Activated naive CD8-positive, alpha-beta T cell treated with anti-CD3 and anti-CD28 coated beads for 36 hours (primary cell): ENCODE results near the gene PRSS22. TPM values are rescaled to one million over a fixed set of nuclear protein-coding genes. Genes with fewer than 3 reads are reported as not detected.
"Not testable (repeated sequence)": the region's sequence is repeated elsewhere in the genome, so short reads cannot be mapped to it uniquely, and the experiment has no call there.

Source experiments
- DNase-seq: peaks from one replicate; pipeline ENCODE4 v3.0.0; 2021
- H3K27ac Mint-ChIP-seq: one replicate; pipeline ENCODE4 v1.8.0; 2022; ENCODE audit warnings: mild to moderate bottlenecking, moderate library complexity, mixed read lengths
- H3K27me3 Mint-ChIP-seq: one replicate; pipeline ENCODE4 v1.8.0; 2022; ENCODE audit warnings: mild to moderate bottlenecking, mixed read lengths
- H3K36me3 Mint-ChIP-seq: one replicate; pipeline ENCODE4 v1.8.0; 2021; ENCODE audit warnings: mild to moderate bottlenecking, mixed read lengths
- H3K4me1 Mint-ChIP-seq: one replicate; pipeline ENCODE4 v1.8.0; 2021; ENCODE audit warnings: mixed read lengths
- H3K4me3 Mint-ChIP-seq: one replicate; pipeline ENCODE4 v1.8.0; 2022; ENCODE audit warnings: mild to moderate bottlenecking, moderate library complexity, mixed read lengths
- H3K9me3 Mint-ChIP-seq: one replicate; pipeline ENCODE4 v1.8.0; 2022; ENCODE audit warnings: mixed read lengths
- total RNA-seq, 2 experiments: library from RNA; stranded (reverse); gene quantifications; one replicate each; pipeline ENCODE4 v1.2.3, GENCODE V29; 2021

PRSS22 gene
- not detected for total RNA-seq

- peaks cover 12% of the 10 kb centered on the region for H3K9me3 Mint-ChIP-seq
- DNase-seq = no peak
- peaks cover 5% of the 10 kb centered on the region for H3K4me1 Mint-ChIP-seq
- H3K4me3 Mint-ChIP-seq = peak within 1 kb of the TSS; percentile 46
- H3K27ac Mint-ChIP-seq = no peak within 1 kb of the TSS
- H3K27me3 Mint-ChIP-seq = peaks cover 24% of the 10 kb centered on the region
- H3K36me3 Mint-ChIP-seq = peaks cover 2% of the 10 kb centered on the region
Measured at GRCh38 chr16:2857451-2858244, at the start of gene PRSS22. Gene PRSS22 (minus strand): TSS chr16:2858170. CDS start chr16:2858104, 66 bp downstream.

- not testable (repeated sequence) for H3K4me3 Mint-ChIP-seq, H3K27me3 Mint-ChIP-seq, H3K27ac Mint-ChIP-seq, H3K36me3 Mint-ChIP-seq, H3K9me3 Mint-ChIP-seq
- DNase-seq = peak; percentile 43
- peaks cover 22% of the 10 kb centered on the region for H3K4me1 Mint-ChIP-seq
Measured at GRCh38 chr16:2907084-2907753, 49.2 kb upstream of the PRSS22 start.

- peak overlapping the region; percentile 74 for H3K4me3 Mint-ChIP-seq
- no peak for DNase-seq
- H3K4me1 Mint-ChIP-seq = peaks cover 20% of the 10 kb centered on the region
- no peaks in the 10 kb centered on the region for H3K36me3 Mint-ChIP-seq
- no peaks in the 10 kb centered on the region for H3K27me3 Mint-ChIP-seq
- peak overlapping the region; percentile 69 for H3K27ac Mint-ChIP-seq
- H3K9me3 Mint-ChIP-seq = peaks cover 2% of the 10 kb centered on the region
Measured at GRCh38 chr16:2905988-2906387, 48.0 kb upstream of the PRSS22 start.

- no peaks in the 10 kb centered on the region for H3K36me3 Mint-ChIP-seq
- H3K27me3 Mint-ChIP-seq = no peaks in the 10 kb centered on the region
- peak; percentile 98 for DNase-seq
- peaks cover 20% of the 10 kb centered on the region for H3K4me1 Mint-ChIP-seq
- H3K9me3 Mint-ChIP-seq = peaks cover 2% of the 10 kb centered on the region
- peak overlapping the region; percentile 69 for H3K27ac Mint-ChIP-seq
- H3K4me3 Mint-ChIP-seq = peak overlapping the region; percentile 91
Measured at GRCh38 chr16:2905241-2905987, 47.4 kb upstream of the PRSS22 start.

GRCh38 chr16:2904922-2905240 lies 46.9 kb upstream of the PRSS22 start:
- H3K27ac Mint-ChIP-seq = peak overlapping the region; percentile 76
- peak overlapping the region; percentile 91 for H3K4me3 Mint-ChIP-seq
- H3K36me3 Mint-ChIP-seq = no peaks in the 10 kb centered on the region
- DNase-seq = no peak
- H3K27me3 Mint-ChIP-seq = no peaks in the 10 kb centered on the region
- H3K9me3 Mint-ChIP-seq = peaks cover 2% of the 10 kb centered on the region
- peaks cover 20% of the 10 kb centered on the region for H3K4me1 Mint-ChIP-seq

- Mint-ChIP-seq H3K9me3 (peaks cover 2% of the 10 kb centered on the region), H3K36me3 (no peaks in the 10 kb centered on the region), H3K4me3 (peak overlapping the region; percentile 91), H3K4me1 (peaks cover 20% of the 10 kb centered on the region), H3K27me3 (no peaks in the 10 kb centered on the region), H3K27ac (peak overlapping the region; percentile 76)
- peak; percentile 84 for DNase-seq
Measured at GRCh38 chr16:2904100-2904921, 46.3 kb upstream of the PRSS22 start.

- DNase-seq = no peak
- no peak overlapping the region for H3K27ac Mint-ChIP-seq
- H3K4me3 Mint-ChIP-seq = no peak overlapping the region
- peaks cover 2% of the 10 kb centered on the region for H3K9me3 Mint-ChIP-seq
- H3K27me3 Mint-ChIP-seq = no peaks in the 10 kb centered on the region
- H3K36me3 Mint-ChIP-seq = no peaks in the 10 kb centered on the region
- peaks cover 18% of the 10 kb centered on the region for H3K4me1 Mint-ChIP-seq
Measured at GRCh38 chr16:2902337-2903130, 44.6 kb upstream of the PRSS22 start.

GRCh38 chr16:2900526-2901075 lies 42.6 kb upstream of the PRSS22 start:
- Mint-ChIP-seq H3K27ac (no peak overlapping the region), H3K4me3 (no peak overlapping the region), H3K9me3 (no peaks in the 10 kb centered on the region), H3K4me1 (peaks cover 4% of the 10 kb centered on the region), H3K36me3 (no peaks in the 10 kb centered on the region), H3K27me3 (no peaks in the 10 kb centered on the region)
- no peak for DNase-seq

- Mint-ChIP-seq H3K27ac (no peak overlapping the region), H3K4me1 (peaks cover 4% of the 10 kb centered on the region), H3K36me3 (no peaks in the 10 kb centered on the region), H3K4me3 (no peak overlapping the region), H3K27me3 (no peaks in the 10 kb centered on the region), H3K9me3 (no peaks in the 10 kb centered on the region)
- no peak for DNase-seq
Measured at GRCh38 chr16:2899564-2900072, 41.6 kb upstream of the PRSS22 start.

- no peak for DNase-seq
- H3K36me3 Mint-ChIP-seq = no peaks in the 10 kb centered on the region
- no peak overlapping the region for H3K4me3 Mint-ChIP-seq
- no peak overlapping the region for H3K27ac Mint-ChIP-seq
- no peaks in the 10 kb centered on the region for H3K9me3 Mint-ChIP-seq
- H3K4me1 Mint-ChIP-seq = peaks cover 3% of the 10 kb centered on the region
- H3K27me3 Mint-ChIP-seq = no peaks in the 10 kb centered on the region
Measured at GRCh38 chr16:2898831-2899563, 41.0 kb upstream of the PRSS22 start.

- H3K9me3 Mint-ChIP-seq = no peaks in the 10 kb centered on the region
Measured at GRCh38 chr16:2897110-2897509, 39.1 kb upstream of the PRSS22 start.

GRCh38 chr16:2896480-2897010 lies 38.6 kb upstream of the PRSS22 start:
- H3K27ac Mint-ChIP-seq = no peak overlapping the region
- DNase-seq = no peak
- H3K9me3 Mint-ChIP-seq = no peaks in the 10 kb centered on the region
- no peaks in the 10 kb centered on the region for H3K36me3 Mint-ChIP-seq
- no peaks in the 10 kb centered on the region for H3K4me1 Mint-ChIP-seq
- H3K27me3 Mint-ChIP-seq = no peaks in the 10 kb centered on the region
- H3K4me3 Mint-ChIP-seq = no peak overlapping the region

More at GRCh38 chr16:2897110-2897509, 39.1 kb upstream of the PRSS22 start:
- Mint-ChIP-seq H3K36me3 (no peaks in the 10 kb centered on the region), H3K4me3 (no peak overlapping the region), H3K27ac (no peak overlapping the region), H3K4me1 (no peaks in the 10 kb centered on the region), H3K27me3 (no peaks in the 10 kb centered on the region)
- no peak for DNase-seq

GRCh38 chr16:2895813-2896212 lies 37.8 kb upstream of the PRSS22 start:
- Mint-ChIP-seq H3K9me3 (no peaks in the 10 kb centered on the region), H3K4me3 (no peak overlapping the region), H3K4me1 (no peaks in the 10 kb centered on the region), H3K27ac (no peak overlapping the region), H3K27me3 (no peaks in the 10 kb centered on the region), H3K36me3 (no peaks in the 10 kb centered on the region)
- no peak for DNase-seq
